HG02588 (cell line): ENCODE results near the gene PRKG1.
"Not testable (repeated sequence)": the region's sequence is repeated elsewhere in the genome, so short reads cannot be mapped to it uniquely, and the experiment has no call there.

Source experiments
- ATAC-seq: cut with Tn5 transposase; IDR thresholded peaks from one replicate; pipeline ENCODE4 v1.9.1; 2021; ENCODE audit warnings: mild to moderate bottlenecking, moderate library complexity; ENCODE audit not compliant: unreplicated experiment

The PRKG1 gene

DNA sequence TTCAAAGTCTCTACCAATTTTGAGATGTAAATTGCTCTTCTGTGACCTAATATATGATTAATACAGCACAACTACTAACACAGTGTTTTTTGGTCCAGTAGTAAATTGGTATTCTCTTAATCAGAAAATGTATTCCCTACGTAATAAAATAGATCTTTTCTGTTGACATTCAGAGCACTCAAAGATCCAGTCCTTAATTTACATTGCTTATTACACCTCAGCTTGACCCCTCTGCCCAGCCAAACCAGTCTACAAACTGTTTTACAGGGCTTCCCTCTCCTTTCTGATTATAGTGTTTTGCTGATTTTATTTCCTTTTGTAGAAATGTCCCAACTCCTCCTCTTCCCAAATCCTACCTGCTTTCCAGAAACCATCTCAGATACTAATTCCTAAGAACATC lies 293.4 kb downstream of the PRKG1 start:
- no peak for ATAC-seq

DNA sequence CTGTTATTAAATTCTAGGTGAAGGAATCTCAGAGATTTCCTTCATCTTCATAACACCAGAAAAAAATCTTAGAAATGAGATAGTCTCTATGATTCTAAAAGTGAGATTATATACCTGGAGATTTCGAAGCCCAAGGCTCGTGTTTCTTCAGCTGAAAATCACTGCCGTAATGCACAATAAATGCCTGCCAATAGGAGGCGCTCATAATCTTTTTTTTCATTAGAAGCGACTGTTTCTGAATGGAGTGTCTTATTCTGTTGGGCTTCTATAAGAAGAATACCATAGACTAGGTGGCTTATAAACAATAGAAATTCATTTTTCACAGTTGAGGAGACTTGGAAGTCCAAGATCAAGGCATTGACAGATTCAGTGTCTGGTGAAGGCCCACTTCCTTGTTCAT lies 294.7 kb downstream of the PRKG1 start:
- no peak for ATAC-seq

DNA sequence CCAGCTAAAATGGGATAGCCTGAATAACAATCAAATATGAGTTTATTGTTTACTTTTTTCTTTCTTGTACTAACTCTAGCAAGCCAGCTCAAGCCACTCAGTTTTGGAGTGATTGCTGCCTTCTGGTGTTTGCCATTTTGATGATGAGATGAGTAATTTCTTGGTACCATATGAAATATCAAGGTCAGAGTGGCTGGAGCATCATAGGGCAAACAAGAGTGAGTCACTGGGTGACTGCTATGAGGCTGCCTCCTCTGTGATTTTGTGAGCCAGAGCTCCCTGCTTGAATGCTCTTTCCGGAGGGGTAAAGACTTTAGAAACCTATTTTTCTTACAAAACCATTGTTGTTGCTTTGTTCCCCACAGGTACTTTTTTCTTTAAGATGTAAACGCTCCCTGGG lies 295.6 kb downstream of the PRKG1 start:
- no peak for ATAC-seq

- ATAC-seq, result no peak
These were observed 297.5 kb downstream of the PRKG1 start for GRCh38 chr10:51371743-51372142.

DNA sequence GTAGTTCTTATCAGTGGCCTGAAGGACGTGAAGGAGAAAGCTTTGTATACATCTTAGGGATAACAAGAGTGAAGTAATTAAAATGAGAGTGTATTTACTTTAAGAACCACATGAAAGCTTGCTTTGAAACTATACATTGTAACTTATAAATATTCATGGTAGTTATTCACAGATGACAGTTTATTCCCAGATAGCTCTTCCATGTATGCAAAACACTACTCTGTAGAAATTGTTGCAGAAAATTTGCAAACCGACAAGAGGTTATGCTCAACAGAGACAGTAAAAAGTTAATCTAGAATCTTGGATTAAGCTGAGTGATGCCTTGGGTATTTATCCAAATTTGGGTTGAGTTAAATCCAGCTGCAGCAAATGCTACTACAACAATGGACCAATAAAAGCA lies 301.5 kb downstream of the PRKG1 start:
- ATAC-seq, result no peak

DNA sequence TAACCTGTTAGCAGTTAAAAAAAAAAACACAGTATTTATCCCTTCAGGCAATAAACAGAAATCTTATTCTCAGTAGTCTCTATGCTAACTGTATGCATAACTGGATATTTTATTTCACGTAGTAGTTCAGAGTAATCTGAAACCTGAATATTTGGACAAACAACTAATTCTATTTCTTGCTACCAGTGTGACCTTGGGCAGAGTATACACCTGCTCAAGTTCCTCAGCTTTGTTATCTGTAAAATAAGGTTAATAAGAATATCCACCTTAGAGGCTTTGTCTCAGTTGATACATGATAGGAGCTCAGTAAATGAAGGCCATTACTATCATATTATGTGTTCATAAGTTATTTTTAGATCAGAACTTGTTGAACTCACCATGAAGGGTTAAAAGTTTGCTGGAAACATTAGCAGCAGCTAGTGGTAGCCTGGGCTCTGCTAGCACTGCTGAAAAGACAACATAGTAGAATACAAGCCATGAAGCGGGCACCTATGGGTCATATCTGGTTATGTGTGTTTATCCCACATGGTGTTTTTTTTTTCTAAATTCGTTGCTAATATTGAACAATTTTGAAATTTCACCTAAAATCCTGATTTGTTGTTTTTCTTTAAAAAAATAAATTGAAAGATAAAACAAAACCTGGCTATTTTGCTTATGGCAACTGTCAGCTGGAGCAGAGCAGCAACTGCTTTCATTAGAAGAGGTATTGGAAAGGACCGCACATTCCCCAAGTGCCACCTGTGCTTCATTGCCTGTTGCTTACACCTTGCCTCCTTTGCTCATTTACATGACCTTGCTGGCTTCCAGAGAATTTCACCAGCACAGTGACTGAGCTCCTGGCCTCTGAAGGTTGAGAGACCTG lies 303.0 kb downstream of the PRKG1 start:
- ATAC-seq, result no peak

GRCh38 chr10:51377932-51378599 lies 303.8 kb downstream of the PRKG1 start:
- no peak for ATAC-seq

- no peak for ATAC-seq
These were observed 307.9 kb downstream of the PRKG1 start for GRCh38 chr10:51382181-51382580.

DNA sequence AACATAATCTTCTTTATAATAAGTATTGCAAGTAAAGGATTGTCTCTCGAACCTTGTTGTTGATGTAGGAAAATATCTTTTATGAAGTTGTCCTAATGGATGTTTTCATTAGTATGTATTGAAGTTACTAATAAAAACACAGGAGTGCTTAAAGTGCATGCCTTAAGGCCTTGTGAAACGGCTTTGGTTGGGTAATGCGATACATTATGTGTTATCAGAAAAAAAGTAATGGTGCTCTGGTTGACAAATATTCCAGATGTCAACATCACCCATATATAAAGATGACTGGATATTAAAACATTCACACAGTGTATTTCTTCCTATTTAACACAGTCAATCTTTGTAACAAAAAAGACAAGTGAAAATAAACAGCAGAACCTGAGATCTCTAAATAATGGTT lies 310.7 kb downstream of the PRKG1 start:
- no peak for ATAC-seq

- ATAC-seq, result no peak
These were observed 312.1 kb downstream of the PRKG1 start for GRCh38 chr10:51386248-51386885.

DNA sequence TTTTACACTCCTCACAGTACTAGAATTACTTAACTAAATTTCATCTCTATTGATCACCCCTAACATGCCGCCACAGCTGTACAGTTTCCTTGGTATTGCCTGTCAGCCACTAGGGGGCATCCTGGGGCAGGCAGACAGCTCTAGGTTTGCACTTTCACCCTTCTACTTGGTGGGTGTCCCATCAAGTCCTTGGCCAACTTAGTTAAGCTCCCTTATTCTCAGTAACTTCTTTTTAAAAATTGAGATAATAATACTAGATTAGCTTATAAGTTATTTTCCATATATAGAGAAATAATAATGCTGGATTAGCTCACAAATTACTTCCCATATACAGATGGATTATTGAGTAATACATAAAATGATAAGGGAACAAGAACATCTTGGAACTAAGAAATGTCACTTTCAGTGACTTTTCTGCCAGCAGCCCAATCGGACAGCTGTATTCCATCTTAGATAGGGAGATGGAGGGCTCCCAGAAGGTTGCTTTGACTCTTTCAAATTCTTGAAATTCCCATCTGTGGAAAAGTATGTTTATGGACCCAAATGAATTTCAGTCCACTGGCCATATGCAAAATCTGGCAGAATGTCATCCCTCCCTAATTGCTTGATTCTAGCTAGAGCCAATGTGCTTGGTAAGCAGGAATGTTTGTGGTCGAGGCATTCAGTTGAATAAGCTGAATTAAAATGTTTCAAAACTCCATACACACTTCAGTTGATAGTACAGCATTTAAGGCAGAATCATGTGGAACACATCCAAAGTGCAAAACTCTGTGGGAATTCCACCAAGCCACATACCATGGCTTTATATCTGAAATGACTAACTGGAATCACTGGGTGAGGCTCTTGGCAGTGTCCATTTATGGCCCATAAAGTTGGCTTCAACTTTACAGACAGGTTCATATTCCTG lies 315.4 kb downstream of the PRKG1 start:
- peak; percentile 83 for ATAC-seq

DNA sequence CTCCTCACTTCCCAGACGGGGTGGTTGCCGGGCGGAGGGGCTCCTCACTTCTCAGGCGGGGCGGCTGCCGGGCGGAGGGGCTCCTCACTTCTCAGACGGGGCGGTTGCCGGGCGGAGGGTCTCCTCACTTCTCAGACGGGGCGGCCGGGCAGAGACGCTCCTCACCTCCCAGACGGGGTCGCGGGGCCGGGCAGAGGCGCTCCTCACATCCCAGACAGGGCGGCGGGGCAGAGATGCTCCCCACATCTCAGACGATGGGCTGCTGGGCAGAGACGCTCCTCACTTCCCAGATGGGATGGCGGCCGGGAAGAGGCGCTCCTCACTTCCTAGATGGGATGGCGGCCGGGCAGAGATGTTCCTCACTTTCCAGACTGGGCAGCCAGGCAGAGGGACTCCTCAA lies 318.7 kb downstream of the PRKG1 start:
- ATAC-seq, result not testable (repeated sequence)

- no peak for ATAC-seq
These were observed 319.8 kb downstream of the PRKG1 start for GRCh38 chr10:51394039-51394438.

GRCh38 chr10:51397244-51397643 lies 323.0 kb downstream of the PRKG1 start:
- no peak for ATAC-seq

DNA sequence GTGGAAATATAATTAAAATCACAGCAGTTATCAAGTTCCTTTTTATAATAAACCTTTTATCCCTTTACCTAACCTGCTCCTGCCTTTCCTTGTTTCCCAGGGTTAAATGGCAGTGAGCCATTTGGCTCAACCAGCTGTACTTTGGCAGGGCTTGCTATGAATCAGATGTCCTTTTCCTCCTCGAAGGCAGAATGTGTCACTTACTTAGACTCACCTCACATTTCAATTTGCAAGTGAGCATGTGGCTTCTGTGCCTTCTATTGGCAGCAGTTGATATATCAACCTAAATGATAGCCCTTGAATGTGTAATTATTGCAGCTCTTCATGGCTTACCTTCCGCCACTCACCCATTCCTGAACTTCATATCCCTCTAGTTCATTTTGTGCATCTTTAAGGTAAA lies 323.4 kb downstream of the PRKG1 start:
- ATAC-seq, result no peak

DNA sequence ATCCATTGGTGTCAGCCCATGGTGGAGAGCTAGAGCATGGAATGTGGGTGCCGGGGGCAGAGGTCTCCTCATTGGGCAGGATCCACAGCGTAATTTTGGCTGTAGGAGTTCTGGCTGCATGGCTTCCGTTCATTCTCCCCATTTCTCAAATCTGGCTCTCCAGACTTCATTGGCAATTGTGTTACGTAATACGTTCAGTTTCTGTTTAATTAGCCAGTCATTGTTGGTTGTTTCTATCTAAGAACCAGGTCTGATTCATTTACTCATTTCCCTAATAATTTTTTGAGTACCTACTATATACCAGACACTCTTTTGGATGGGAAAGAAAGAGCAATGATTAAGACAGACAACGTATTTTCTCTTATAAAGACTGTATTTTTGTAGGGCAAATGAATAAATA lies 325.6 kb downstream of the PRKG1 start:
- no peak for ATAC-seq

DNA sequence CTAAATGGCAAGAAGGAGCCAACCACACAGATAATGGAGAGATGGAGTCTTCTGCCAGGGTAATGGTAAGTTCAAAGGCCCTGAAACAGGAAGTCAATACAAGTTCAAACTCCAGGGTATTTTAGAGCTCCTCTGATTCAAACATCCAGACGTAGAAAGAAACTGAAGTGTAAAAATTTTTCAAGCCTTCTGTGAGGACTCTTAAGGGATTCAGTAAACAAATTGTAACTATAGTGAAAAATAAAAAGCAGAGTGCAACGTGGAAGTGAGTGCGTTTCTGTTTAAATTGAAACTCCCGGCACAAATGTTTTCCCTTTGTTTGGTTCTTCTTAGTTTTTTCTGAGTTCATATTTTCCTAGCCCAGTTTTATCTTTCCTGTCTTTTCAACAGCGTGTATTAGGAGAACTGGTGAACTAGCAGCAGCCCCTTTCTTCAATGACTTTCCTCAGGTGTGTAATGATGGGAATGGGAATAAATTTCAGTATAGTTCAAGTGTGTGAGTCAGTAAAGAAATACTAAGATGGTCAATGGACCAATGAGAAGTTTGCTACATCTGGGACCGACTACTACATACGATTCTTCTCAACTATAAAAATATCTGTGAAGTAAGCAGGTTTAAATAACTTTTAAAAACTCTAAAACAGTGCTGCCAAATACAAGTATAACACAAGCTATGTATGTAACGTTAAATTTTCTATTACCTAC lies 326.3 kb downstream of the PRKG1 start:
- ATAC-seq, result no peak

GRCh38 chr10:51403521-51403920 lies 329.2 kb downstream of the PRKG1 start:
- ATAC-seq, result no peak

DNA sequence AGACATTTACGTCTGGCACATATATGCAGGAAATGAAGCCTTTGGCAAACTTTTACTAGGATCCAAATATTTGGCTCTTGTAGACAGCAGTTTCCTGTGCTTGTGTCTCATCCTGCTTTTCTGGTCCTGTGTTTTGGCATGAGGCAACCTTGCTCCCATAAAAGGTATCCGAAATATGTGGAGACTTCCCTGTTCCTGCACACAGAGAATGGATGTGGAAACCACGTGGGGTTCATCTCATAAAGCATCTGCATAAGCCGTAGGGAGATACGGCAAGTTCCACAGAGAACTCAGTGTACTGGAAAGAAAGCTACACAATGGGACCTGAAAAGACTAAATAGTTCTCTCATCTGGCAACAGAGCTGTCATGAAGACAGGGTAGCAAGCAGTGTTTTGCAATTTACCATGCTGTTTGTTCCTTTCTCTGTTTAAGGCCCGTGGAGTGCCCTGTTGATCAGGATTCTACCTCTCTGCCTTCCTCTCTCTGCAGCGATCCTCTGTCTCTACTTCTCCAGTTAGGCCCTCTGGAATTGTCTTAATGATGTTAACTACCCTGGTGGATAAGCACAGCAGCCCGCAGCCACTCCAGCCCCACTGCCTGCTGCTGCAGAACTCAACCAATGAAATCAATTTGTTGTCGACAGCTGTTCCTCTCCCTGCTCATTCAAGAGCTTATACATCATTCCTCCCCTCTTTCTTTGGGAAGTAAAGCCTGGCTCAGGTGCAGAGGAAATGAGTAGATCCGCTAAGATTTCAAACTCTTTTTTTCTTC lies 331.5 kb downstream of the PRKG1 start:
- ATAC-seq, result no peak

GRCh38 chr10:51406581-51406980 lies 332.3 kb downstream of the PRKG1 start:
- no peak for ATAC-seq
